Psoas muscle (tissue), 8 donors: ENCODE measurements around the gene SMARCA4. TPM values are rescaled to one million over a fixed set of nuclear protein-coding genes. Genes with fewer than 3 reads are reported as not detected.
"Not testable (repeated sequence)": the region's sequence is repeated elsewhere in the genome, so short reads cannot be mapped to it uniquely, and the experiment has no call there.

ENCODE experiments used
- ATAC-seq, 4 donors: fragments of 200-7000 bp; cut with Tn5 transposase; one replicate each; pipeline ENCODE4 v1.9.1; 2020; ENCODE audit warnings: moderate library complexity in 3 of 4, mild to moderate bottlenecking in 2 of 4
- DNase-seq, 2 donors: peaks; one replicate each; pipeline ENCODE4 v3.0.0-alpha.2; 2020
- H3K27ac ChIP-seq: fragments of 200-600 bp; one replicate; pipeline ENCODE4 v1.8.0; 2022
- H3K27me3 ChIP-seq, 3 donors: fragments of 200-600 bp in 1 of 3; one replicate each; pipeline versions ENCODE4 v1.6.1 to v1.8.0; 2013 to 2022; ENCODE audit warnings: low read length in 2 of 3, mild to moderate bottlenecking in 2 of 3, moderate library complexity in 1 of 3; ENCODE audit not compliant: insufficient read depth in 3 of 3
- H3K36me3 ChIP-seq, 2 donors: fragments of 200-600 bp in 1 of 2; one replicate each; pipeline versions ENCODE4 v1.6.1 to v1.8.0; 2013 to 2022; ENCODE audit warnings: low read depth in 1 of 2, mild to moderate bottlenecking in 1 of 2, moderate library complexity in 1 of 2; ENCODE audit not compliant: insufficient read depth in 1 of 2
- H3K4me1 ChIP-seq: fragments of 200-600 bp; one replicate; pipeline ENCODE4 v1.8.0; 2022
- H3K4me3 ChIP-seq: fragments of 200-600 bp; one replicate; pipeline ENCODE4 v1.8.0; 2022; ENCODE audit warnings: mild to moderate bottlenecking
- H3K9me3 ChIP-seq: fragments of 200-600 bp; one replicate; pipeline ENCODE4 v1.8.0; 2022
- CTCF ChIP-seq: fragments of 200-600 bp; IDR thresholded peaks from one replicate; pipeline ENCODE4 v1.8.0; 2022; ENCODE audit warnings: antibody characterized with exemption
- WGBS, 3 donors: extraction: QIAGEN DNeasy Blood & Tissue Kit; methylation state at CpG; one replicate each; pipeline versions ENCODE4 v1.1.6 to v1.1.7; 2013; 5-methylcytosine and 5-hydroxymethylcytosine counted together
- intact Hi-C, 2 donors: fragments of 100-400 bp; cut with DNase I; formaldehyde crosslinking; loops; one replicate each; pipeline versions ENCODE4 v1.11.0 to v1.14.2; 2022
- polyA plus RNA-seq, 3 donors: library from polyadenylated mRNA; stranded (reverse); fragments of 200-250 nt; gene quantifications; one replicate each; pipeline ENCODE4 v1.2.3, GENCODE V29; 2013
- total RNA-seq, 4 donors: library from RNA; stranded (reverse); fragmentation: NEBNext Ultra II Directional in 2 of 4; extraction: Animal tissue kit (Norgen Biotek cat#: 25700) in 2 of 4; gene quantifications; one replicate each; pipeline versions ENCODE4 v1.2.1 to v1.2.4, GENCODE V29; 2021 to 2023
- donor health status: healthy with polysubstance abuse.
- donor health status: DM: no; HTN: no; CAD: no; lungs with moderate emphysema.
- donor health status: Bipolar disorder and iron deficiency.
- donor health status: healthy.
- donor health status: DM: yes; HTN: yes; CAD: no.
- donor health status: DM: no; HTN: no; CAD: no.
- donor health status: DM: no; HTN: no; CAD: no.
- donor health status: DM: yes; HTN: yes; CAD: no.

SMARCA4 gene
- total and polyA plus RNA-seq, 7 donors, result 34.8 to 124 (median 51.9) TPM

- no peaks in the 10 kb centered on the region for H3K9me3 ChIP-seq
- ATAC-seq, result no peak
- H3K4me3 ChIP-seq, result no peak overlapping the region
- no peak for TF ChIP-seq CTCF
- intact Hi-C loops, result no loop called here
- H3K4me1 ChIP-seq, result no peaks in the 10 kb centered on the region
- H3K27ac ChIP-seq, result no peak overlapping the region
- WGBS, 3 donors, result 82 to 88% (median 84%) methylated on average over 9 of the region's 9 CpGs
- H3K27me3 ChIP-seq, result no peaks in the 10 kb centered on the region
- peaks cover 0 to 7% of the 10 kb centered on the region in 2 donors for H3K36me3 ChIP-seq
- no peak for DNase-seq
Observed at GRCh38 chr19:11069561-11069960, 108.7 kb downstream of the SMARCA4 start.

GRCh38 chr19:11070123-11070522 is 109.3 kb downstream of the SMARCA4 start:
- no peaks in the 10 kb centered on the region for H3K27me3 ChIP-seq
- no peak overlapping the region for H3K4me3 ChIP-seq
- no peak for ATAC-seq
- intact Hi-C loops, result no loop called here
- H3K36me3 ChIP-seq, result peaks cover 0 to 7% of the 10 kb centered on the region in 2 donors
- H3K4me1 ChIP-seq, result no peaks in the 10 kb centered on the region
- no peaks in the 10 kb centered on the region for H3K9me3 ChIP-seq
- TF ChIP-seq CTCF, result no peak
- 93 to 97% (median 95%) methylated on average over 4 of the region's 4 CpGs for WGBS, 3 donors
- H3K27ac ChIP-seq, result no peak overlapping the region
- DNase-seq, result no peak

- Histone ChIP-seq H3K9me3 (no peaks in the 10 kb centered on the region), H3K36me3 (no peaks in the 10 kb centered on the region), H3K27me3 (no peaks in the 10 kb centered on the region), H3K4me3 (no peak overlapping the region), H3K27ac (no peak overlapping the region), H3K4me1 (no peaks in the 10 kb centered on the region)
- intact Hi-C loops, result no loop called here
- DNase-seq (no peak), ATAC-seq (no peak)
- WGBS, 3 donors, result 91 to 96% (median 95%) methylated on average over 9 of the region's 9 CpGs
- TF ChIP-seq CTCF, result no peak
Observed at GRCh38 chr19:11073568-11073967, 112.7 kb downstream of the SMARCA4 start.

- H3K27ac ChIP-seq, H3K4me1 ChIP-seq, H3K4me3 ChIP-seq, intact Hi-C loops, H3K9me3 ChIP-seq, H3K27me3 ChIP-seq, ATAC-seq, H3K36me3 ChIP-seq, DNase-seq: not testable (repeated sequence)
- 90 to 96% (median 93%) methylated on average over 9 of the region's 9 CpGs for WGBS, 3 donors
Observed at GRCh38 chr19:11076792-11077191, 116.0 kb downstream of the SMARCA4 start.

- WGBS, 3 donors, result 95 to 97% (median 96%) methylated on average over 11 of the region's 11 CpGs
- no peak for ATAC-seq
- DNase-seq, result no peak
- intact Hi-C loops, result no loop called here
- no peaks in the 10 kb centered on the region for H3K36me3 ChIP-seq
- H3K4me1 ChIP-seq, result no peaks in the 10 kb centered on the region
- no peak overlapping the region for H3K27ac ChIP-seq
- TF ChIP-seq CTCF, result no peak
- H3K27me3 ChIP-seq, result no peaks in the 10 kb centered on the region
- no peaks in the 10 kb centered on the region for H3K9me3 ChIP-seq
- no peak overlapping the region for H3K4me3 ChIP-seq
Observed at GRCh38 chr19:11078893-11079292, 118.1 kb downstream of the SMARCA4 start.
